Activated T-cell treated with anti-CD3 and anti-CD28 coated beads, Interleukin-2, amount 50 U/mL, for 4 hours (primary cell): ENCODE measurements around the gene CEP70. TPM values are rescaled to one million over a fixed set of nuclear protein-coding genes. Genes with fewer than 3 reads are reported as not detected.
A peak's percentile ranks its signal among the peaks of the same experiment; 100 is the strongest.
"Not testable (repeated sequence)": the region's sequence is repeated elsewhere in the genome, so short reads cannot be mapped to it uniquely, and the experiment has no call there.

Experiments
- ATAC-seq, 2 donors: fragments of 200-7000 bp; cut with Tn5 transposase; one replicate each; pipeline ENCODE4 v1.10.0; 2021
- DNase-seq: peaks from one replicate; pipeline ENCODE4 v3.0.0-alpha.2; 2020
- H3K27me3 Mint-ChIP-seq: one replicate; pipeline ENCODE4 v1.8.0; 2021; ENCODE audit warnings: low read depth, mixed read lengths
- H3K36me3 Mint-ChIP-seq: one replicate; pipeline ENCODE4 v1.8.0; 2022; ENCODE audit warnings: mixed read lengths; ENCODE audit not compliant: insufficient read depth
- H3K4me1 Mint-ChIP-seq: one replicate; pipeline ENCODE4 v1.8.0; 2021; ENCODE audit warnings: low read depth, mixed read lengths
- H3K4me3 Mint-ChIP-seq: one replicate; pipeline ENCODE4 v1.8.0; 2021; ENCODE audit warnings: mild to moderate bottlenecking, moderate library complexity, mixed read lengths
- H3K9me3 Mint-ChIP-seq: one replicate; pipeline ENCODE4 v1.8.0; 2021; ENCODE audit warnings: mixed read lengths
- total RNA-seq, 3 donors: library from RNA; stranded (reverse); gene quantifications; one replicate each; pipeline ENCODE4 v1.2.1, GENCODE V29; 2021

CEP70 gene
- total RNA-seq, 3 donors from 2014 or later, result 5.1 to 7.0 (median 5.2) TPM

DNA sequence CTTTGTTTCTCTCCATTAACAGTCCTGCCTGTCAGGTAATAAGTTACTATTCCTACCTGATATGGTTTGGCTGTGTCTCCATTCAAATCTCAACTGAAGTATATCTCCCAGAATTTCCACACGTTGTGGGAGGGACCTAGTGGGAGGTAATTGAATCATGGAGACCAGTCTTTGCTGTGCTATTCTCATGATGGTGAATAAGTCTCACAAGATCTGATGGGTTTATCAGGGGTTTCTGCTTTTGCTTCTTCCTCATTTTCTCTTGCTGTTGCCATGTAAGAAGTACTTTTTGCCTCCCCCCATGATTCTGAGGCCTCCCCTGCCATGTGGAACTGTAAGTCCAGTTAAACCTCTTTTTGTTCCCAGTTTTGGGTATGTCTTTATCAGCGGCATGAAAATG lies 7.6 kb upstream of the CEP70 start:
- not testable (repeated sequence) for H3K9me3 Mint-ChIP-seq, DNase-seq, H3K4me1 Mint-ChIP-seq, H3K4me3 Mint-ChIP-seq, H3K27me3 Mint-ChIP-seq, H3K36me3 Mint-ChIP-seq, ATAC-seq

- no peak for DNase-seq
- Mint-ChIP-seq H3K9me3 (no peaks in the 10 kb centered on the region), H3K4me1 (no peaks in the 10 kb centered on the region), H3K4me3 (no peak overlapping the region), H3K27me3 (no peaks in the 10 kb centered on the region), H3K36me3 (peaks cover 2% of the 10 kb centered on the region)
- no peak for ATAC-seq
These were observed 6.2 kb upstream of the CEP70 start for GRCh38 chr3:138600100-138600745.

- Mint-ChIP-seq H3K27me3 (no peaks in the 10 kb centered on the region), H3K4me1 (peaks cover 6% of the 10 kb centered on the region), H3K4me3 (no peak overlapping the region), H3K9me3 (no peaks in the 10 kb centered on the region), H3K36me3 (no peaks in the 10 kb centered on the region)
- DNase-seq (no peak), ATAC-seq (no peak)
These were observed 4.5 kb upstream of the CEP70 start for GRCh38 chr3:138598534-138598933.

DNA sequence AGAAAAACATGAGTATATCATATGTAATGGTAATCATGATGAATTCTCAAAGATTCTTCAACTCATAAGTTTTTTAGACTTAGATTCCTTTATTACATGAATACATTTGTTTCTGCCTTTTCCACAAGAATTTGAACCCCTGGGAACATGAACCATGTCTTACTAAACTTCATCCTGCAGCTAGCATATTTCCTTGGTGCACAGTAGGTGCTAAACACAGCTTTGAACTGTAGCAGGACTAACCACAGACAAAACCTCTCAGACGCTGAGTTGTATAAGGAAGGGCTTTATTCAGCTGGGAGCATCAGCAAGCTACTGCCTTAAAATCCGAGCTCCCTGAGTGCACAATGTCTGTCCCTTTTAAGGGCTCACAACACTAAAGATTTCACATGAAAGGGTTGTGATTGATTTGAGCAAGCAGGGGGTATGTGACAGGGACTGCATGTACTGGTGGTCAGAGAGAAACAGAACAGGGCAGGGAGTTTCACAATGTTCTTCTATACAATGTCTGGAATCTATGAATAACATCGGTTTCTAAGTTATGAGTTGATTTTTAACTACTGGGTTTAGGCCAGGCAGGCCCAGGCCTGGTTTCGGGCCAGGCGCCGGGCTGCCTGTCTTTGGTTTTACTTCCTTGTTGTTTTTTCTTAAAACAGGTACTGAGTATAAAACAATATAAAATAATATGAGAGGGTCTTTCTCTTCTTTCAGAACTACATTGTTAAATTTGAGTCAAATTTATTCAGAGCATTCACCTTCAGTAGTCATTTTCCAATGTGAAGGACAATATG lies 3.3 kb upstream of the CEP70 start:
- H3K9me3 Mint-ChIP-seq, H3K27me3 Mint-ChIP-seq, ATAC-seq, H3K4me3 Mint-ChIP-seq, DNase-seq, H3K36me3 Mint-ChIP-seq, H3K4me1 Mint-ChIP-seq: not testable (repeated sequence)

DNA sequence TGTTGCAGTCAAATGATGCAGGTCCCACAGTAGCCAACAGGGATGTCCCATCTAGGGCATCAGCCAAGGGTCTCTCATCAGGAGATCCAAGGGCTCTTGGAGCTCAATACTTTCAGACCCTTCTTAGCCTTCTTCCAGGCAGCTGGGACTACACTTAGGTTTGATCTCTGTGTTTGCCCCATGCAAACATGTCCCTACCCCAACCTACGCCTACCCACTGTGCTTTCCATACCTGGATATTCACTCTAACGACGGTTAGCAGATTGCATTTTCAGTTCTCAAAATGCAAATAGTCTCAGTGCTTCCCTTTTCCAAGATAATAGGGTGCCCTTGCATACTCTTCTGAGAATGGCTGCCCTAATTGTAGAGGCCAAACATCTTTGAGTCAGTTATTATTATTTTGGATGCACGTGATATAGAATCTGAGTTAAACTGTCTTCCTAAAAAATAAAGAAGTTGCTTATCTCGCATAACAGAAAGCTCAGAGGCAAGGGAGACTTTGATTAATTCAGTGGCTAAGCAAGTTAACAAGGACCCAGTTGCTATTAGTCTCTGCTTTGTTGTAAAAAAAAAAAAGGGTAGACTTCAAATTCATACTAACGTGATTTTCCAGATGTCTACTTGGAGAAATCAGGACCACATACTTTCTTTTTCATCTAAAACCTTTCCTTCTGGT lies 1.0 kb upstream of the CEP70 start:
- ATAC-seq (no peak), DNase-seq (no peak)
- no peaks in the 10 kb centered on the region for H3K9me3 Mint-ChIP-seq
- peak overlapping the region; percentile 96 for H3K4me3 Mint-ChIP-seq
- H3K4me1 Mint-ChIP-seq, result peaks cover 10% of the 10 kb centered on the region
- H3K36me3 Mint-ChIP-seq, result no peaks in the 10 kb centered on the region
- no peaks in the 10 kb centered on the region for H3K27me3 Mint-ChIP-seq

DNA sequence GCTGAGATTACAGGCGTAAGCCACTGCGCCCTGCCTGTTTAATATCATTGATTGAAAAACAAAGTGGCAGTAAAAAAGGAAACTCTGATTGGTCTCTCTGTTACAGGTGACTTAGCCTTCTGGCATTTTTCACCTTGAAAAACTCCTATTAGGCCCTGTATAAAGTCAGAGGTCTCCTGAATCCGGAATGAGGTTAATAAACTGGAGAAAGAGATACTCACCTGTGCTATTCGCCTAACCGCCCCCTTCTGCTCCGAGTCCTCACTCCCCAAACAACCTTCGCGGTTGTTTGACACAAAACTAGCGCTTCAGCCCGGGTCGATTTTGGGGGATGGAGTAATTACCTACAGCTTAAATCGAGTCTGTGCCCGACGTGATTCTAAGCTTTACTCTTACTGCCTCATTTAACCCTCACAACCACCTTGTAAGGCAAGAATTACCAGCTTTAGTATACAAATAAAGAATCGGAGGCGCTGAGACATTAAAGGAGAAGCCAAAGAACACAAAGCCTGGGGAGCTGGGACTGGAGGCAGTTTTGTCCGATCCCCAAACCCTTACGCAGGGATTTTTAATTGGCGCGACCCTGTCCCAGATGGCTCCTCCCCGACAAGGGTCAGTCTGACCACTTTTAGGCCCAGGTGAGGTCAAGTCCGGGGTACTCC lies 441 bp downstream of the CEP70 start:
- peaks cover 3% of the 10 kb centered on the region for H3K36me3 Mint-ChIP-seq
- DNase-seq (no peak), ATAC-seq (no peak)
- H3K4me3 Mint-ChIP-seq, result peak overlapping the region; percentile 96
- H3K4me1 Mint-ChIP-seq, result peaks cover 10% of the 10 kb centered on the region
- no peaks in the 10 kb centered on the region for H3K27me3 Mint-ChIP-seq
- H3K9me3 Mint-ChIP-seq, result no peaks in the 10 kb centered on the region

GRCh38 chr3:138591392-138591791 lies 2.7 kb downstream of the CEP70 start:
- no peak overlapping the region for H3K4me3 Mint-ChIP-seq
- peaks cover 12% of the 10 kb centered on the region for H3K36me3 Mint-ChIP-seq
- ATAC-seq, result no peak
- H3K4me1 Mint-ChIP-seq, result peaks cover 10% of the 10 kb centered on the region
- H3K27me3 Mint-ChIP-seq, result no peaks in the 10 kb centered on the region
- no peak for DNase-seq
- no peaks in the 10 kb centered on the region for H3K9me3 Mint-ChIP-seq

GRCh38 chr3:138588445-138588844 lies 5.6 kb downstream of the CEP70 start:
- ATAC-seq, result no peak
- Mint-ChIP-seq H3K27me3 (no peaks in the 10 kb centered on the region), H3K9me3 (no peaks in the 10 kb centered on the region), H3K4me3 (no peak overlapping the region), H3K36me3 (peaks cover 15% of the 10 kb centered on the region), H3K4me1 (peaks cover 12% of the 10 kb centered on the region)
- DNase-seq, result no peak

- H3K4me3 Mint-ChIP-seq, result no peak overlapping the region
- no peak for DNase-seq
- no peaks in the 10 kb centered on the region for H3K27me3 Mint-ChIP-seq
- no peak for ATAC-seq
- H3K4me1 Mint-ChIP-seq, result peaks cover 15% of the 10 kb centered on the region
- no peaks in the 10 kb centered on the region for H3K9me3 Mint-ChIP-seq
- H3K36me3 Mint-ChIP-seq, result peaks cover 15% of the 10 kb centered on the region
These were observed 6.7 kb downstream of the CEP70 start for GRCh38 chr3:138587374-138587773.

- H3K4me1 Mint-ChIP-seq, result peaks cover 35% of the 10 kb centered on the region
- ATAC-seq (no peak), DNase-seq (no peak)
- no peaks in the 10 kb centered on the region for H3K27me3 Mint-ChIP-seq
- peaks cover 14% of the 10 kb centered on the region for H3K36me3 Mint-ChIP-seq
- H3K4me3 Mint-ChIP-seq, result no peak overlapping the region
- peaks cover 4% of the 10 kb centered on the region for H3K9me3 Mint-ChIP-seq
These were observed 15.0 kb downstream of the CEP70 start for GRCh38 chr3:138578961-138579574.

- peaks cover 10% of the 10 kb centered on the region for H3K9me3 Mint-ChIP-seq
- H3K4me1 Mint-ChIP-seq, result peaks cover 26% of the 10 kb centered on the region
- DNase-seq (no peak), ATAC-seq (peak; percentile 41 to 60)
- no peaks in the 10 kb centered on the region for H3K27me3 Mint-ChIP-seq
- peaks cover 23% of the 10 kb centered on the region for H3K36me3 Mint-ChIP-seq
- H3K4me3 Mint-ChIP-seq, result peak overlapping the region; percentile 33
These were observed 15.9 kb downstream of the CEP70 start for GRCh38 chr3:138578141-138578540.

DNA sequence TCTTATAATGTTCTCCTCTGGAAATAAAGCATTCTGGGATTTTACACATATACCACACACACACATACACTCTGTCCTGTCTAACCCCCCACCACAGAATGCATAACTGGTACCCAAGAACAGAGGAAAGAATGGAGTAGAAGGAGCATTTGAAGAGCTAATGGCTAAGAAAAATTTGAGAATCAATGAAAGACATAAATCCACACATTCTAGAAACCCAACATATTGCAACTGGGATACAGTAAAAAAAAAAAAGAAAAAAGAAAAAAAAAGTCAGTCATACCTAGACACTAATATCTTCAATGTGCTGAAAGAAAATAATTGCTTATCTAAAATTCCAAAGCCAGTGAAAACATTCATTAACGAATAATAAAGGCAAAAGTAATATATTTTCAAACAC lies 20.9 kb downstream of the CEP70 start:
- no peak for ATAC-seq
- Mint-ChIP-seq H3K4me1 (peaks cover 19% of the 10 kb centered on the region), H3K9me3 (peaks cover 14% of the 10 kb centered on the region), H3K4me3 (no peak overlapping the region), H3K36me3 (peaks cover 33% of the 10 kb centered on the region), H3K27me3 (no peaks in the 10 kb centered on the region)
- DNase-seq, result no peak

GRCh38 chr3:138569624-138570023 lies 24.4 kb downstream of the CEP70 start:
- H3K4me3 Mint-ChIP-seq, H3K9me3 Mint-ChIP-seq, H3K4me1 Mint-ChIP-seq, H3K27me3 Mint-ChIP-seq, DNase-seq, ATAC-seq: not testable (repeated sequence)
- peaks cover 34% of the 10 kb centered on the region for H3K36me3 Mint-ChIP-seq

DNA sequence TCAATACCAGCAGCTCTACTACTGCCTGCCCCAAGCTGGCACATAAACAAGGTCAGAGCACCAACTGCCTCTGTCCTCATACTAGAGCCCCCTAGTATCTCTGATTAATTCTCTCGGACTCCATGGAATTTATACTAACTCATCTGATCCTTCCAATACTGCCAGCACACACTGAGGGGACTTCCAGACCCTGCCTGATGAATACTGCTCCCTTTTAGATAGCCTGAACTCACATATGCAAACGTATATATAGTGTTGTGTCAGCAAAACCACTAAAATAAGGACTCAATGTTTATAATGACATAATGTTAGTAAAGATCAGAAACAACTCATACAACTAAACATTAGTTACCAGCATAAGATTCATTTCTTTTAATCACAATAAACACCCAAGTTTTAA lies 25.0 kb downstream of the CEP70 start:
- peaks cover 40% of the 10 kb centered on the region for H3K36me3 Mint-ChIP-seq
- H3K4me1 Mint-ChIP-seq, result peaks cover 4% of the 10 kb centered on the region
- no peaks in the 10 kb centered on the region for H3K27me3 Mint-ChIP-seq
- H3K4me3 Mint-ChIP-seq, result no peak overlapping the region
- ATAC-seq, result no peak
- no peak for DNase-seq
- peaks cover 9% of the 10 kb centered on the region for H3K9me3 Mint-ChIP-seq
